Mesendoderm (in vitro differentiated cells): Measurements from ENCODE around the gene KIAA0586.

Experiments
- DNase-seq: peaks from one replicate; pipeline ENCODE4 v3.0.0; 2013
- H2AK5ac ChIP-seq: 2 replicates; pipeline ENCODE4 v1.6.1; 2013; ENCODE audit warnings: low read length, inconsistent platforms
- H2BK120ac ChIP-seq: 2 replicates; pipeline ENCODE4 v1.6.1; 2013; ENCODE audit warnings: low read depth, mild to moderate bottlenecking, low read length, moderate library complexity, mixed read lengths
- H2BK15ac ChIP-seq: replicated peaks from 2 replicates; pipeline ENCODE4 v1.6.1; 2013; ENCODE audit warnings: low read depth, mild to moderate bottlenecking, moderate library complexity
- H2BK5ac ChIP-seq: 2 replicates; pipeline ENCODE4 v1.6.1; 2013; ENCODE audit warnings: low read length, inconsistent platforms
- H3K18ac ChIP-seq: 2 replicates; pipeline ENCODE4 v1.6.1; 2013; ENCODE audit warnings: mild to moderate bottlenecking, low read length, mixed read lengths
- H3K23ac ChIP-seq: one replicate; pipeline ENCODE4 v1.6.1; 2013; ENCODE audit warnings: low read length
- H3K27ac ChIP-seq: 2 replicates; pipeline ENCODE4 v1.5.1; 2013; ENCODE audit warnings: low read depth, mild to moderate bottlenecking, inconsistent platforms, low read length, moderate library complexity
- H3K27me3 ChIP-seq: 2 replicates; pipeline ENCODE4 v1.6.1; 2013; ENCODE audit warnings: low read length, control low read depth, mild to moderate bottlenecking, inconsistent platforms; ENCODE audit not compliant: insufficient read depth, poor library complexity
- H3K36me3 ChIP-seq: 2 replicates; pipeline ENCODE4 v1.6.1; 2013; ENCODE audit warnings: low read length, inconsistent platforms; ENCODE audit not compliant: control insufficient read depth, insufficient read depth
- H3K4ac ChIP-seq: one replicate; pipeline ENCODE4 v1.6.1; 2013; ENCODE audit warnings: low read depth, mild to moderate bottlenecking, low read length, moderate library complexity
- H3K4me1 ChIP-seq: 2 replicates; pipeline ENCODE4 v1.6.1; 2013; ENCODE audit warnings: low read depth, low read length, inconsistent platforms; ENCODE audit not compliant: control insufficient read depth
- H3K4me2 ChIP-seq: 2 replicates; pipeline ENCODE4 v1.6.1; 2013; ENCODE audit warnings: low read length
- H3K4me3 ChIP-seq: 2 replicates; pipeline ENCODE4 v1.5.1; 2013; ENCODE audit warnings: mild to moderate bottlenecking, low read length
- H3K56ac ChIP-seq: one replicate; pipeline ENCODE4 v1.6.1; 2013; ENCODE audit warnings: low read length
- H3K79me1 ChIP-seq: 2 replicates; pipeline ENCODE4 v1.6.1; 2013; ENCODE audit warnings: low read length, inconsistent platforms
- H3K79me2 ChIP-seq: 2 replicates; pipeline ENCODE4 v1.6.1; 2013; ENCODE audit warnings: mild to moderate bottlenecking, low read length; ENCODE audit not compliant: control insufficient read depth, insufficient read depth
- H3K9ac ChIP-seq: 2 replicates; pipeline ENCODE4 v1.6.1; 2013; ENCODE audit warnings: low read length, inconsistent platforms
- H4K5ac ChIP-seq: one replicate; pipeline ENCODE4 v1.6.1; 2013; ENCODE audit warnings: low read length
- H4K8ac ChIP-seq: one replicate; pipeline ENCODE4 v1.6.1; 2013; ENCODE audit warnings: low read depth, mild to moderate bottlenecking, control low read depth, low read length, moderate library complexity
- WGBS: extraction: QIAGEN DNeasy Blood & Tissue Kit; methylation state at CpG from one replicate; pipeline ENCODE4 v1.1.7; 2013; ENCODE audit warnings: low lambda C conversion rate, missing lambda C conversion rate; ENCODE audit not compliant: insufficient coverage; ENCODE audit errors: extremely low coverage; 5-methylcytosine and 5-hydroxymethylcytosine counted together

The KIAA0586 gene

DNA sequence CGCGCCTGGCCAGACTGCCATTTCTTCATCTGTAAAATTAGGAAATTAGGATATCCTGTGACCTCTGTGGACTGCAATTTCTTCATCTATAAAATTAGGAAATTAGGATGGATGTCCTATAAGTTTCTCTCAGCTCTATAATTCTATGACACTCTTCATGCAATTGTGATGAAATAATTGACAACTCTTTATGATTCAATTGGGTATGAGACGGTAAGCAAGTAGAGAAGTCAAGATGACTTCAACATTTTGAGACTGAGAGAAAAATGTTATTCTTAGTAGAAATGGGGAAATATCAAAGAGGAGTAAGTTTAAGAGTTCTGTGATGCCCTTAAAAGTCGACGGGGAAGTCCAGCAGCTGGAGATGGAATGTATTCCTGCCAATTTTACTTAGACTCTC lies 12.0 kb downstream of the KIAA0586 start:
- H3K36me3 ChIP-seq: peaks cover 2% of the 10 kb centered on the region
- no CpG with 5 or more reads among the region's 5 CpGs for WGBS

DNA sequence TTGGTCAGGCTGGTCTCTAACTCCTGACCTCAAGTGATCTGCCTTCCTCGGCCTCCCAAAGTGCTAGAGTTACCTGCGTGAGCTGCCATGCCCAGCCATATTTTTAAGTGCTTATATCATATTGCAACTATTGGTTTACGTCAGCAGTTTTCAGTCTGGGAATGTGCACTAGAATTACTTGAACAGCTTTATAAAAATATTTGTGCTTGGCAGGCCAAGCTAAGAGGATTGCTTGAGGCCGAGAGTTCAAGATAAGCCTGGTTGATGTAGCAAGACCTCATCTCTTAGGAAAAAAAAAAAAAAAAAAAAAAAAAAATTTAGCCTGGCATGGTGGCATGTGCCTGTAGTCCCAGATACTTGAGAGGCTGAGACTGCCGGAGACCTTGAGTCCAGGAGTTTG lies 17.1 kb downstream of the KIAA0586 start:
- no peak overlapping the region for H3K4me3 ChIP-seq
- no peaks in the 10 kb centered on the region for H3K27me3 ChIP-seq
- no peak overlapping the region for H3K4me2 ChIP-seq
- no peak overlapping the region for H4K8ac ChIP-seq
- peaks cover 2% of the 10 kb centered on the region for H3K36me3 ChIP-seq
- no peak overlapping the region for H2BK15ac ChIP-seq
- H3K79me2 ChIP-seq: no peaks in the 10 kb centered on the region
- H4K5ac ChIP-seq: no peak overlapping the region
- DNase-seq: no peak
- no peak overlapping the region for H3K56ac ChIP-seq
- no peak overlapping the region for H2BK5ac ChIP-seq
- no peak overlapping the region for H3K18ac ChIP-seq
- no peak overlapping the region for H3K4ac ChIP-seq
- H3K9ac ChIP-seq: no peak overlapping the region
- no peak overlapping the region for H3K23ac ChIP-seq
- H3K4me1 ChIP-seq: no peaks in the 10 kb centered on the region
- no peaks in the 10 kb centered on the region for H3K79me1 ChIP-seq
- WGBS: no CpG with 5 or more reads among the region's 5 CpGs
- no peak overlapping the region for H2AK5ac ChIP-seq
- no peak overlapping the region for H3K27ac ChIP-seq
- H2BK120ac ChIP-seq: no peak overlapping the region

More for the DNA sequence above, 12.0 kb downstream of the KIAA0586 start:
- H2BK15ac ChIP-seq: no peak overlapping the region
- H4K5ac ChIP-seq: no peak overlapping the region
- H3K18ac ChIP-seq: no peak overlapping the region
- no peak overlapping the region for H2AK5ac ChIP-seq
- no peaks in the 10 kb centered on the region for H3K79me2 ChIP-seq
- no peak overlapping the region for H3K4me2 ChIP-seq
- no peak overlapping the region for H3K56ac ChIP-seq
- no peak overlapping the region for H3K9ac ChIP-seq
- H3K27me3 ChIP-seq: no peaks in the 10 kb centered on the region
- no peak overlapping the region for H3K27ac ChIP-seq
- no peak overlapping the region for H3K4me3 ChIP-seq
- DNase-seq: no peak
- no peak overlapping the region for H3K4ac ChIP-seq
- H4K8ac ChIP-seq: no peak overlapping the region
- no peaks in the 10 kb centered on the region for H3K4me1 ChIP-seq
- no peaks in the 10 kb centered on the region for H3K79me1 ChIP-seq
- H2BK120ac ChIP-seq: no peak overlapping the region
- H3K23ac ChIP-seq: no peak overlapping the region
- H2BK5ac ChIP-seq: no peak overlapping the region

DNA sequence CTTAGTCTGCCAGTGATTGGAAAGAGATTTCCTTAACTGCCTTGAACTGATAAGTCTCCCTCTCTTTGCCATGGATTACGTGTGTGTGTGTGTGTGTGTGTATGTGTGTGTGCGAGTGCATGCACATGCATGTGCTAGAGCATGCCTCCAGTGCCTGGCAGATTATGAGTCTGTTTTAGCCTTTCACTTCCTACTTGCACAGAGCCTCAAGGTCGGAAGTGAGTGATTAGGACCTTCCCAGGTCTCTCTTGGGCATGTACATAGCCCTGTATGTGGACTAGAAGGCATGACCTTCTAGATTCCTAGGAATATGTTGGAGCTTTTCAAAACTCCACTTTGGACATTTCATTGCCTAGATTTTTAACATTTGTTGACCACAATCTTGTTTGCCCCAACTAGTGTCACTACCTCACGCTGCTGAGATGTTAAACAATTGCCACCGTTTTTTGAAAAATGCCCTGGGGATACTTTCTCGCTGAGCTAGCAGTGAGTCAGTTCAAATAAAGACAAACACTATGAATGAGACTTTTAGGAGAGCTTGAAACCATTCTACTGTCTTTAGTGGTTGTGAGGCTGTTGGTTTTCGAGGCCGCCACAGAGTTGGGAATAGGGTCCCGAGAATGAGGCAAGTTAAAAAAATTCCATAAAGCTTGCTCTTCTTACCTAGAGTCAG lies 28.2 kb downstream of the KIAA0586 start:
- no peak overlapping the region for H3K23ac ChIP-seq
- no peak overlapping the region for H3K4me2 ChIP-seq
- H2BK120ac ChIP-seq: no peak overlapping the region
- no peaks in the 10 kb centered on the region for H3K36me3 ChIP-seq
- peak; percentile 58 for DNase-seq
- no peaks in the 10 kb centered on the region for H3K79me1 ChIP-seq
- no peak overlapping the region for H3K18ac ChIP-seq
- H2BK5ac ChIP-seq: no peak overlapping the region
- H3K4me3 ChIP-seq: no peak overlapping the region
- no peaks in the 10 kb centered on the region for H3K79me2 ChIP-seq
- H3K9ac ChIP-seq: no peak overlapping the region
- no peaks in the 10 kb centered on the region for H3K4me1 ChIP-seq
- H2BK15ac ChIP-seq: no peak overlapping the region
- H3K4ac ChIP-seq: no peak overlapping the region
- WGBS: no CpG with 5 or more reads among the region's 9 CpGs
- H2AK5ac ChIP-seq: no peak overlapping the region
- no peak overlapping the region for H3K27ac ChIP-seq
- H3K56ac ChIP-seq: no peak overlapping the region
- no peaks in the 10 kb centered on the region for H3K27me3 ChIP-seq
- no peak overlapping the region for H4K8ac ChIP-seq
- H4K5ac ChIP-seq: no peak overlapping the region

DNA sequence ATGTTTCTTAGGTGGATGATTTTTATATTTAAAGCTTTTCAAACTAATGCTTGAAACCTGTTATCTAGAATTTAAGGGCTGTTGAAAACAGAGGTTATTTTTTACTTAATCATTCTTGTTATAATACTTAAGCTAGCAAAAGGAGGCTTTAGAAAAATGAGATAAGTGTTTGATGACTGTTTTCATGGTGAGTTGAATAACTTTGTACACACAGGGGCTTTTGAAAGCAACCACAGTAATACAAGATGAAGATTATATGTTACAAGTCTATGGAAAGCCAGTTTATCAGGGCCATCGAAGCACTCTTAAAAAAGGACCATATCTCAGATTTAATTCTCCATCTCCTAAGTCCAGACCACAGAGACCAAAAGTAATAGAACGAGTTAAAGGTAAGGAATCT lies 33.3 kb downstream of the KIAA0586 start:
- Histone ChIP-seq H3K4ac (no peak overlapping the region), H3K27me3 (no peaks in the 10 kb centered on the region), H2BK120ac (no peak overlapping the region), H3K4me1 (no peaks in the 10 kb centered on the region), H3K4me3 (no peak overlapping the region), H3K23ac (no peak overlapping the region), H2AK5ac (no peak overlapping the region), H3K79me2 (no peaks in the 10 kb centered on the region), H3K27ac (no peak overlapping the region), H2BK15ac (no peak overlapping the region), H3K4me2 (no peak overlapping the region), H3K36me3 (no peaks in the 10 kb centered on the region), H3K9ac (no peak overlapping the region), H3K79me1 (no peaks in the 10 kb centered on the region), H3K18ac (no peak overlapping the region), H4K8ac (no peak overlapping the region), H4K5ac (no peak overlapping the region), H3K56ac (no peak overlapping the region), H2BK5ac (no peak overlapping the region)
- no CpG with 5 or more reads among the region's 2 CpGs for WGBS
- DNase-seq: no peak

DNA sequence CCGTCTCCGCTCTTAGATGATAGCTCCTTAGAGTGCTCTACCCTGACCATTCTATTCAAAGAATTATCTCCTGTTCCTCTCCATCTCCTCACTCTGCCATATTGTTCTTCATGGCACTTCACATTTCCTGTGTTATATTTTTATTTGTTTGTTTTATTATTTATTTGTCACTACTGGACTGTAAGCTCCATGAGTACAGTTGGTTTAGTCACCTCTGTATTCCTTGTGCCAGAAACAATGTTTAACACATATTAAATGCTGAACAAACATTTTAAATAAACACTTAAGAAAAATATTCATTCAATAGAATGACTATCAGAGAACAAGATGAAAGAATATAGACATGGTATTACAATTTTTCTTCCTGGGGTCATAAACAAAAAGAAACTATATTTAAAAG lies 35.6 kb downstream of the KIAA0586 start:
- no peak overlapping the region for H3K27ac ChIP-seq
- no peaks in the 10 kb centered on the region for H3K79me2 ChIP-seq
- WGBS: no CpG with 5 or more reads among the region's 2 CpGs
- H3K9ac ChIP-seq: no peak overlapping the region
- H3K4ac ChIP-seq: no peak overlapping the region
- H4K8ac ChIP-seq: no peak overlapping the region
- H3K4me2 ChIP-seq: no peak overlapping the region
- no peak overlapping the region for H2BK5ac ChIP-seq
- H3K4me3 ChIP-seq: no peak overlapping the region
- no peak overlapping the region for H2AK5ac ChIP-seq
- H3K56ac ChIP-seq: no peak overlapping the region
- no peak overlapping the region for H3K18ac ChIP-seq
- H3K23ac ChIP-seq: no peak overlapping the region
- H3K36me3 ChIP-seq: peaks cover 2% of the 10 kb centered on the region
- H3K4me1 ChIP-seq: no peaks in the 10 kb centered on the region
- no peak overlapping the region for H2BK120ac ChIP-seq
- H2BK15ac ChIP-seq: no peak overlapping the region
- no peaks in the 10 kb centered on the region for H3K27me3 ChIP-seq
- no peak overlapping the region for H4K5ac ChIP-seq
- H3K79me1 ChIP-seq: no peaks in the 10 kb centered on the region
- DNase-seq: no peak

DNA sequence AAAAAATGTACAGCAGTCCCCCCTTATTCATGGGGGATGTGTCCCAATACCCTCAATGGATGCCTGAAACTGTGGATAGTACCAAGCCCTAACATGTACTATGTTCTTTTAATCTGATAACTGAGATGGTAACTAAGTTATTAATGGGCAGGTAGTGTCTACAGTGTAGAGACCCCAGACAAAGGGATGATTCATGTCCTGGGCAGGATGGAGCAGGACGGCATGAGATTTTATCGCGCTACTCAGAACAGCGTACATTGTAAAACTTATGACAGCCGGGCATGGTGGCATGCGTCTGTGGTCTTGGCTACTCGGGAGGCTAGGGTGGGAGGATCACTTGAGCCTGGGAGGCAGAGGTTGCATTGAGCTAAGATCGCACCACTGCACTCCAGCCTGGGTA lies 37.1 kb downstream of the KIAA0586 start:
- Histone ChIP-seq H3K9ac (no peak overlapping the region), H3K23ac (no peak overlapping the region), H2BK120ac (no peak overlapping the region), H3K56ac (no peak overlapping the region), H3K4me1 (no peaks in the 10 kb centered on the region), H3K79me1 (no peaks in the 10 kb centered on the region), H4K5ac (no peak overlapping the region), H3K4me3 (no peak overlapping the region), H2BK15ac (no peak overlapping the region), H3K4me2 (no peak overlapping the region), H3K4ac (no peak overlapping the region), H2AK5ac (no peak overlapping the region), H3K27ac (no peak overlapping the region), H2BK5ac (no peak overlapping the region), H3K79me2 (no peaks in the 10 kb centered on the region), H3K18ac (no peak overlapping the region), H3K36me3 (peaks cover 3% of the 10 kb centered on the region), H4K8ac (no peak overlapping the region), H3K27me3 (no peaks in the 10 kb centered on the region)
- DNase-seq: no peak
- WGBS: no CpG with 5 or more reads among the region's 8 CpGs
